Neural cell (in vitro differentiated cells): ENCODE results near the gene TXLNB.

Experiments used
- EP300 ChIP-seq: fragments of 450-650 bp; conservative IDR thresholded peaks from 2 replicates; pipeline ENCODE4 v1.6.1; 2014; ENCODE audit warnings: antibody characterized with exemption, mild to moderate bottlenecking, moderate library complexity; ENCODE audit not compliant: poor library complexity, severe bottlenecking
- EZH2 ChIP-seq: fragments of 200-600, 300-800 bp; shearing (Covaris generic), sonication (generic); IDR thresholded peaks from 2 replicates; pipeline ENCODE4 v1.6.1; 2014; ENCODE audit warnings: antibody characterized with exemption, low read length, borderline replicate concordance, mild to moderate bottlenecking; ENCODE audit not compliant: insufficient read depth, poor library complexity, severe bottlenecking
- MXI1 ChIP-seq: fragments of 450-650 bp; conservative IDR thresholded peaks from 2 replicates; pipeline ENCODE4 v1.6.1; 2014; ENCODE audit warnings: antibody characterized with exemption, mild to moderate bottlenecking; ENCODE audit not compliant: poor library complexity, severe bottlenecking
- POLR2AphosphoS5 ChIP-seq: IDR thresholded peaks from 2 replicates; pipeline ENCODE4 v1.6.1; 2012
- TAF1 ChIP-seq: IDR thresholded peaks from 2 replicates; pipeline ENCODE4 v1.6.1; 2012; ENCODE audit warnings: low read depth
- TF ChIP-seq, protein P1 (sequence below): fragments of 450-650 bp; IDR thresholded peaks from 2 replicates; pipeline ENCODE4 v1.5.1; 2014; ENCODE audit warnings: antibody characterized with exemption, mild to moderate bottlenecking, moderate library complexity; ENCODE audit not compliant: poor library complexity, severe bottlenecking
- TF ChIP-seq, protein P2 (sequence below): IDR thresholded peaks from 2 replicates; pipeline ENCODE4 v1.6.1; 2012; ENCODE audit warnings: borderline replicate concordance

DNA sequence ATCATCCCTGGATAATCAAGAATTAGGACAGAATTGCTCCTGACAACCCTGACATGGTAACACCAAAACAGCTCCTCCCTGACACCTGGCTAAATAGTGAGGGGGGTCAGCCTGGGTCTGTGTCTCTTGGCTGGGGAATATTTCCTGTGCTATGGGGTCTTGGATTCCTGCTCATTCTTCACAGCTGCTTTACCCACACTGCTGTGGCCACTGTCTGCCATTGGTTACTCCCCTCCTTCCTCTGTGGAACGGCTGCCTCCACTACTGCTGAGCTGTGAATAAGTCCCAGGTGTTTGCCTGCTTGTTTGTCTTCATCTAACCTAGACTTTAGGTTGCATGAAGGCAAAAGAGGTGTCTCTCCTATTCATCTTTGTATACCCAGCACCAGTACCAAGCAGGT, 33.9 kb upstream of the TXLNB start:
- TF ChIP-seq, protein P1, sequence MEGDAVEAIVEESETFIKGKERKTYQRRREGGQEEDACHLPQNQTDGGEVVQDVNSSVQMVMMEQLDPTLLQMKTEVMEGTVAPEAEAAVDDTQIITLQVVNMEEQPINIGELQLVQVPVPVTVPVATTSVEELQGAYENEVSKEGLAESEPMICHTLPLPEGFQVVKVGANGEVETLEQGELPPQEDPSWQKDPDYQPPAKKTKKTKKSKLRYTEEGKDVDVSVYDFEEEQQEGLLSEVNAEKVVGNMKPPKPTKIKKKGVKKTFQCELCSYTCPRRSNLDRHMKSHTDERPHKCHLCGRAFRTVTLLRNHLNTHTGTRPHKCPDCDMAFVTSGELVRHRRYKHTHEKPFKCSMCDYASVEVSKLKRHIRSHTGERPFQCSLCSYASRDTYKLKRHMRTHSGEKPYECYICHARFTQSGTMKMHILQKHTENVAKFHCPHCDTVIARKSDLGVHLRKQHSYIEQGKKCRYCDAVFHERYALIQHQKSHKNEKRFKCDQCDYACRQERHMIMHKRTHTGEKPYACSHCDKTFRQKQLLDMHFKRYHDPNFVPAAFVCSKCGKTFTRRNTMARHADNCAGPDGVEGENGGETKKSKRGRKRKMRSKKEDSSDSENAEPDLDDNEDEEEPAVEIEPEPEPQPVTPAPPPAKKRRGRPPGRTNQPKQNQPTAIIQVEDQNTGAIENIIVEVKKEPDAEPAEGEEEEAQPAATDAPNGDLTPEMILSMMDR, result no peak
- TF ChIP-seq EP300 (no peak), EZH2 (no peak), MXI1 (no peak), POLR2AphosphoS5 (no peak), TAF1 (no peak)
- TF ChIP-seq, protein P2, sequence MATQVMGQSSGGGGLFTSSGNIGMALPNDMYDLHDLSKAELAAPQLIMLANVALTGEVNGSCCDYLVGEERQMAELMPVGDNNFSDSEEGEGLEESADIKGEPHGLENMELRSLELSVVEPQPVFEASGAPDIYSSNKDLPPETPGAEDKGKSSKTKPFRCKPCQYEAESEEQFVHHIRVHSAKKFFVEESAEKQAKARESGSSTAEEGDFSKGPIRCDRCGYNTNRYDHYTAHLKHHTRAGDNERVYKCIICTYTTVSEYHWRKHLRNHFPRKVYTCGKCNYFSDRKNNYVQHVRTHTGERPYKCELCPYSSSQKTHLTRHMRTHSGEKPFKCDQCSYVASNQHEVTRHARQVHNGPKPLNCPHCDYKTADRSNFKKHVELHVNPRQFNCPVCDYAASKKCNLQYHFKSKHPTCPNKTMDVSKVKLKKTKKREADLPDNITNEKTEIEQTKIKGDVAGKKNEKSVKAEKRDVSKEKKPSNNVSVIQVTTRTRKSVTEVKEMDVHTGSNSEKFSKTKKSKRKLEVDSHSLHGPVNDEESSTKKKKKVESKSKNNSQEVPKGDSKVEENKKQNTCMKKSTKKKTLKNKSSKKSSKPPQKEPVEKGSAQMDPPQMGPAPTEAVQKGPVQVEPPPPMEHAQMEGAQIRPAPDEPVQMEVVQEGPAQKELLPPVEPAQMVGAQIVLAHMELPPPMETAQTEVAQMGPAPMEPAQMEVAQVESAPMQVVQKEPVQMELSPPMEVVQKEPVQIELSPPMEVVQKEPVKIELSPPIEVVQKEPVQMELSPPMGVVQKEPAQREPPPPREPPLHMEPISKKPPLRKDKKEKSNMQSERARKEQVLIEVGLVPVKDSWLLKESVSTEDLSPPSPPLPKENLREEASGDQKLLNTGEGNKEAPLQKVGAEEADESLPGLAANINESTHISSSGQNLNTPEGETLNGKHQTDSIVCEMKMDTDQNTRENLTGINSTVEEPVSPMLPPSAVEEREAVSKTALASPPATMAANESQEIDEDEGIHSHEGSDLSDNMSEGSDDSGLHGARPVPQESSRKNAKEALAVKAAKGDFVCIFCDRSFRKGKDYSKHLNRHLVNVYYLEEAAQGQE, result no peak
